Dedifferentiated amniotic fluid mesenchymal stem cell (primary cell): ENCODE results near the gene NT5C1B.

Source experiments
- DNase-seq: peaks from one replicate; pipeline ENCODE4 v3.0.0-alpha.2; 2016; ENCODE audit errors: extremely low spot score

The NT5C1B gene

GRCh38 chr2:18599509-18600254 lies 10.3 kb upstream of the NT5C1B start:
- peak; percentile 65 for DNase-seq

GRCh38 chr2:18598848-18599484 lies 9.6 kb upstream of the NT5C1B start:
- no peak for DNase-seq

- DNase-seq = no peak
Measured at GRCh38 chr2:18597618-18598017, 8.2 kb upstream of the NT5C1B start.

GRCh38 chr2:18596993-18597392 lies 7.6 kb upstream of the NT5C1B start:
- DNase-seq = no peak

GRCh38 chr2:18593496-18593895 lies 4.1 kb upstream of the NT5C1B start:
- no peak for DNase-seq

- DNase-seq = no peak
Measured at GRCh38 chr2:18592372-18592771, 3.0 kb upstream of the NT5C1B start.

- DNase-seq = no peak
Measured at GRCh38 chr2:18588802-18589201, 567 bp downstream of the NT5C1B start.

- DNase-seq = no peak
Measured at GRCh38 chr2:18588049-18588448, 1.3 kb downstream of the NT5C1B start.

GRCh38 chr2:18585526-18585925 lies 3.8 kb downstream of the NT5C1B start:
- DNase-seq = no peak

- no peak for DNase-seq
Measured at GRCh38 chr2:18584608-18584954, 4.8 kb downstream of the NT5C1B start.

- no peak for DNase-seq
Measured at GRCh38 chr2:18583905-18584607, 5.3 kb downstream of the NT5C1B start.

GRCh38 chr2:18580606-18581005 lies 8.8 kb downstream of the NT5C1B start:
- no peak for DNase-seq

- DNase-seq = no peak
Measured at GRCh38 chr2:18578033-18578432, 11.3 kb downstream of the NT5C1B start.

GRCh38 chr2:18566145-18566769 lies 23.1 kb downstream of the NT5C1B start:
- no peak for DNase-seq

- no peak for DNase-seq
Measured at GRCh38 chr2:18560797-18561085, 28.6 kb downstream of the NT5C1B start.

GRCh38 chr2:18560031-18560796 lies 29.2 kb downstream of the NT5C1B start, which contains the start of gene RDH14:
RDH14 (minus strand) TSS chr2:18560653; CDS start chr2:18560572, 81 bp downstream.
- peak; percentile 91 for DNase-seq

GRCh38 chr2:18559531-18560030 lies 29.8 kb downstream of the NT5C1B start:
- DNase-seq = no peak

- no peak for DNase-seq
Measured at GRCh38 chr2:18558458-18558857, 30.9 kb downstream of the NT5C1B start.

GRCh38 chr2:18557121-18557520 lies 32.2 kb downstream of the NT5C1B start:
- no peak for DNase-seq

GRCh38 chr2:18552351-18553077 lies 36.9 kb downstream of the NT5C1B start:
- DNase-seq = no peak

GRCh38 chr2:18551623-18552022 lies 37.7 kb downstream of the NT5C1B start:
- no peak for DNase-seq
